ENCODE results near the gene FUT2. TPM values are rescaled to one million over a fixed set of nuclear protein-coding genes. Genes with fewer than 3 reads are reported as not detected.

FUT2 gene
- total RNA-seq, 1 experiment from 2014 or later = 12.5 TPM

DNA sequence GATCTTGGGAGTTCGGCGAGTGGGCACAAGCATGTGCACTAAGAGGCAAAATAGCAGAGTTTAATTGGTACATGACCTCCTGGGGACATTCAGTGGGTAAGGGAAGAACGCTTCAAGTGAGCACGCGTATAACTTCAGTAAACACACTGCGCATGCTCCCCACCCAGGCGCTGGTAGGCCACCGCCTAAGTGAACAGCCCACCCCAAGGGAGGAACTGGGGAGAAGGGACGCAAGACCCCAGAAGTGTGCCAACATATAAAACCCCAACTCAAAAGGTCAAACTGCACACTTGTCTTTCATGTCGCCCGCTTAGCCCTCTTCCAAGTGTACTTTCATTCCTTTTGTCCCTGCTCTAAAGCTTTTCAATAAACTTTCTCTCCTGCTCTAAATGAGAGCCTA is 12.4 kb upstream of the FUT2 start (continued):
- no peak for TF ChIP-seq EGR1 (IDR thresholded peaks at IDR 0.05; ENCODE audit: low read depth)
- TF ChIP-seq, protein P1, sequence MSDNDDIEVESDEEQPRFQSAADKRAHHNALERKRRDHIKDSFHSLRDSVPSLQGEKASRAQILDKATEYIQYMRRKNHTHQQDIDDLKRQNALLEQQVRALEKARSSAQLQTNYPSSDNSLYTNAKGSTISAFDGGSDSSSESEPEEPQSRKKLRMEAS (IDR thresholded peaks at IDR 0.05) = no peak
- TF ChIP-seq ZNF274 (IDR thresholded peaks at IDR 0.05; ENCODE audit: low read depth, low read length) = no peak
- TF ChIP-seq REST (IDR thresholded peaks at IDR 0.05; ENCODE audit: low read depth) = no peak

- ATAC-seq = peak; percentile 92
- no peaks in the 10 kb centered on the region for H3K9me3 ChIP-seq (ENCODE audit: control insufficient read depth in 1 of 2, insufficient read depth in 1 of 2, low read depth in 1 of 2, low read length in 2 of 2)
- no peaks in the 10 kb centered on the region for H3K36me3 ChIP-seq (ENCODE audit: control insufficient read depth in 1 of 2, insufficient read depth in 2 of 2, low read length in 2 of 2)
- peaks cover 21 to 24% of the 10 kb centered on the region in 2 experiments for H3K4me1 ChIP-seq (ENCODE audit: control insufficient read depth in 1 of 2, insufficient read depth in 2 of 2, low read length in 2 of 2)
- peak overlapping the region; percentile 7; the same call in 1 of the 2 replicates for H3K27ac ChIP-seq (ENCODE audit: low read depth, low read length)
- ChIA-PET CTCF (interaction anchor here (1.0 kb wide), 1 partner anchor 40 kb away, joined by 3 read pairs; the partner anchor contains the start of gene CA11), POLR2A (no interaction called here), RAD21 (ENCODE audit: low non-redundant PET in 1 of 2, low total read pairs in 2 of 2, uncharacterized antibody in 2 of 2, unreplicated experiment in 2 of 2) (no interaction called here)
- H2AFZ ChIP-seq (ENCODE audit: low read depth, low read length, poor library complexity, severe bottlenecking) = no peak overlapping the region
- no peaks in the 10 kb centered on the region for H4K20me1 ChIP-seq (ENCODE audit: insufficient read depth)
- H3K4me3 ChIP-seq (replicated peaks in 1 of 2; ENCODE audit: low read depth in 1 of 2, low read length in 2 of 2) = no peak overlapping the region
- no TSS peak for BruUV-seq (replicated peaks)
- peak overlapping the region; percentile 65 for H3K4me2 ChIP-seq (ENCODE audit: low read length)
- no peaks in the 10 kb centered on the region for H3K27me3 ChIP-seq (ENCODE audit: insufficient read depth, low read length)
- intact Hi-C loops (cut with micrococcal nuclease) = no loop called here
- H3K79me2 ChIP-seq (ENCODE audit: insufficient read depth, low read length) = no peaks in the 10 kb centered on the region
- no peaks in the 10 kb centered on the region for H3K9me2 ChIP-seq (ENCODE audit: insufficient read depth)
- no peak overlapping the region for H3K9ac ChIP-seq (ENCODE audit: low read length)
- DNase-seq (ENCODE audit: low read depth, low spot score) = no peak
- TF ChIP-seq, protein P2, sequence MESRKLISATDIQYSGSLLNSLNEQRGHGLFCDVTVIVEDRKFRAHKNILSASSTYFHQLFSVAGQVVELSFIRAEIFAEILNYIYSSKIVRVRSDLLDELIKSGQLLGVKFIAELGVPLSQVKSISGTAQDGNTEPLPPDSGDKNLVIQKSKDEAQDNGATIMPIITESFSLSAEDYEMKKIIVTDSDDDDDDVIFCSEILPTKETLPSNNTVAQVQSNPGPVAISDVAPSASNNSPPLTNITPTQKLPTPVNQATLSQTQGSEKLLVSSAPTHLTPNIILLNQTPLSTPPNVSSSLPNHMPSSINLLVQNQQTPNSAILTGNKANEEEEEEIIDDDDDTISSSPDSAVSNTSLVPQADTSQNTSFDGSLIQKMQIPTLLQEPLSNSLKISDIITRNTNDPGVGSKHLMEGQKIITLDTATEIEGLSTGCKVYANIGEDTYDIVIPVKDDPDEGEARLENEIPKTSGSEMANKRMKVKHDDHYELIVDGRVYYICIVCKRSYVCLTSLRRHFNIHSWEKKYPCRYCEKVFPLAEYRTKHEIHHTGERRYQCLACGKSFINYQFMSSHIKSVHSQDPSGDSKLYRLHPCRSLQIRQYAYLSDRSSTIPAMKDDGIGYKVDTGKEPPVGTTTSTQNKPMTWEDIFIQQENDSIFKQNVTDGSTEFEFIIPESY (IDR thresholded peaks at IDR 0.05; ENCODE audit: extremely low read depth, insufficient replicate concordance, low read length) = no peak
- TF ChIP-seq EGR1 (IDR thresholded peaks at IDR 0.05; ENCODE audit: low read depth) (no peak), FOSL1 (IDR thresholded peaks at IDR 0.05; ENCODE audit: low read depth) (peak; percentile 76), ZNF274 (IDR thresholded peaks at IDR 0.05; ENCODE audit: low read depth, low read length) (no peak), CTCF (IDR thresholded peaks at IDR 0.05 in 2 of 3, conservative IDR thresholded peaks at IDR 0.05 in 1 of 3; ENCODE audit: borderline replicate concordance in 1 of 3, insufficient read depth in 1 of 3, low read depth in 2 of 3, low read length in 2 of 3) (no peak), EZH2phosphoT487 (IDR thresholded peaks at IDR 0.05; ENCODE audit: borderline replicate concordance) (no peak), CBX3 (IDR thresholded peaks at IDR 0.05; ENCODE audit: low read depth) (peak; percentile 57; the same call in 1 of the 2 replicates), EZH2 (IDR thresholded peaks at IDR 0.05) (no peak), CEBPB (IDR thresholded peaks at IDR 0.05; ENCODE audit: low read depth) (no peak), RAD21 (IDR thresholded peaks at IDR 0.05; ENCODE audit: low read depth) (no peak), YY1 (IDR thresholded peaks at IDR 0.05; ENCODE audit: extremely low read depth, insufficient replicate concordance, low read depth, low read length) (no peak), POLR2AphosphoS5 (IDR thresholded peaks at IDR 0.05; ENCODE audit: low read depth, low read length) (peak; percentile 16; the same call in 1 of the 2 replicates), TCF7L2 (IDR thresholded peaks at IDR 0.05; ENCODE audit: borderline replicate concordance, extremely low read depth, insufficient read depth, insufficient read length) (peak; percentile 68), SRF (IDR thresholded peaks at IDR 0.05; ENCODE audit: low read depth) (no peak), JUND (IDR thresholded peaks at IDR 0.05) (peak; percentile 84)
- TF ChIP-seq, protein P1 (IDR thresholded peaks at IDR 0.05) = peak; percentile 47; the same call in 1 of the 2 replicates
Observed at GRCh38 chr19:48685583-48685982, 10.2 kb upstream of the FUT2 start.

Measured in HCT116 (cell line).